K562 (cell line): ENCODE data around the gene KLHL25. TPM values are rescaled to one million over a fixed set of nuclear protein-coding genes. Genes with fewer than 3 reads are reported as not detected.

Source experiments
- CBX8 ChIP-seq: fragments of 200-600 bp; sonication (generic); IDR thresholded peaks from 2 replicates; pipeline ENCODE4 v1.6.1; 2012; ENCODE audit warnings: borderline replicate concordance, mixed run types, low read depth, mild to moderate bottlenecking, moderate library complexity, mixed read lengths, low read length, control low read depth, inconsistent platforms; ENCODE audit not compliant: poor library complexity, severe bottlenecking; ENCODE audit errors: extremely low read depth
- CEBPB ChIP-seq: fragments of 450-650 bp; IDR thresholded peaks from 2 replicates; pipeline ENCODE4 v1.6.1; 2016; ENCODE audit warnings: missing genetic modification characterization, missing compliant biosample characterization
- KAT2B ChIP-seq: IDR thresholded peaks from one replicate; pipeline ENCODE4 v1.6.1; 2012; ENCODE audit warnings: low read depth, mild to moderate bottlenecking, control low read depth, inconsistent platforms, low read length, moderate library complexity
- RB1 ChIP-seq: fragments of 450-650 bp; IDR thresholded peaks from 2 replicates; pipeline ENCODE4 v1.6.1; 2017; ENCODE audit warnings: low read depth, mild to moderate bottlenecking
- ZFP36 ChIP-seq: fragments of 150-350 bp; IDR thresholded peaks from 2 replicates; pipeline ENCODE4 v1.6.1; 2018; ENCODE audit warnings: low read length, low read depth; ENCODE audit not compliant: partially characterized antibody
- polyA plus RNA-seq, 8 experiments: library from polyadenylated mRNA; depleted of rRNA in 4 of 8; stranded (reverse) in 5 of 8; unstranded in 3 of 8; fragments of >200 nt; fragmentation: Nextera tagmentation in 2 of 8; fragmentation: Illumina TruSeq in 1 of 8; extraction: Ambion mirVana in 2 of 8; extraction: Trizol in 1 of 8; gene quantifications; 2 replicates each; pipeline versions ENCODE4 v1.2.1 to v1.2.3, GENCODE V29; 2011 to 2014; ENCODE audit warnings: inconsistent platforms in 1 of 8, missing spikeins in 1 of 8
- total RNA-seq, 7 experiments: library from RNA; depleted of rRNA in 6 of 7; stranded (reverse); fragments of >200 nt in 6 of 7; fragmentation: Illumina TruSeq in 2 of 7; extraction: Trizol in 2 of 7; gene quantifications; 2 replicates each; pipeline versions ENCODE4 v1.2.1 to v1.2.3, GENCODE V29; 2011 to 2021; ENCODE audit warnings: low replicate concordance in 1 of 7
- TF ChIP-seq, protein P1 (sequence below), 2 experiments: fragments of 450-650 bp; formaldehyde crosslinking in 1 of 2; IDR thresholded peaks; 2 replicates each; pipeline versions ENCODE4 v1.4.0 to v1.6.1; 2014 to 2020; ENCODE audit warnings: mild to moderate bottlenecking in 2 of 2, borderline replicate concordance in 1 of 2, low read depth in 1 of 2
- TF ChIP-seq, protein P2 (sequence below): fragments of 450-650 bp; IDR thresholded peaks from 2 replicates; pipeline ENCODE4 v1.6.1; 2017; ENCODE audit warnings: antibody characterized with exemption
- TF ChIP-seq, protein P3 (sequence below), 2 experiments: IDR thresholded peaks; 2 replicates each; pipeline ENCODE4 v1.6.1; 2011; ENCODE audit warnings: borderline replicate concordance in 1 of 2, control low read depth in 1 of 2, low read depth in 1 of 2, low read length in 1 of 2, mild to moderate bottlenecking in 1 of 2, mixed read lengths in 1 of 2, moderate library complexity in 1 of 2; ENCODE audit not compliant: insufficient read depth in 1 of 2, insufficient read length in 1 of 2, poor library complexity in 1 of 2, severe bottlenecking in 1 of 2; ENCODE audit errors: extremely low read depth in 1 of 2
- TF ChIP-seq, protein P4 (sequence below): fragments of 450-650 bp; IDR thresholded peaks from 2 replicates; pipeline ENCODE4 v1.7.0; 2016; ENCODE audit warnings: borderline replicate concordance

Gene KLHL25
- total and polyA plus RNA-seq, 9 of the 15 experiments (the other 6 are each of a cell fraction or from before 2014, with no cell fraction given) = 0.04 to 0.14 (median 0.10) TPM; not detected in 3

DNA sequence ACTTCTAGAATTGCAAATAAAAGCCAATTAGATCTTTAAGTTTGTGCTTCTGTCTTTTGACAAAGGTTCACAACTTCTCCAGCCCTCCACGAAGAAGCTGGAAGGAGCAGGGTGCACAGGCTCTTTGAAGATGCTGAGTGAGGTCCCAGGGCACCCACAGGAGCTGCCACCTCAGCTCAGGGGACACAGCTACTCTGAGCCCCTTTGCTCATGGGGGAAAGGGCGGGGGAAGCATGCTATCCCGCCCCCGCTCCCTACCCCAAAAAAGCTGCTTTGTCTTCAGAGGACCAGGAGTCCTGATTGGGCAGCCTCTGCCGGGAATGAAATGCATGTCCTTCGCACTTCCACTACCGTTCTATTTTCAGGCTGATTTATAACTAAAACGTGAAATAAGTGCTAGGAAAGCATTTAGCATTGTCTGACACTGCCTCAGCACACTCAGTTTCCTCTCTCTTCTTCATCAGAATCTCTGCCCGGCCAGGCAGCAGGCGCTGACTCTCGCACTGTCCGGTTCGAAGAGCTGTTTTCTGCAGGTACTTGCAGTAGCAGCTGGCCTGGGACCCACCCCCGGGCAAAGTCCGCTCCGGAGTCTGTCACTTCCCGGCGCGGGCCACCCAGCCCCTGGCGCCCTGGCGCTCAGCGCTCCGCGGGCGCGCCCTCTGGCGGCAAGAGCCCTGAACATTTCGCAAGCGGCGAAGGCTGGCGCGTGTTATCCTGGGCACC is 45.5 kb upstream of the KLHL25 start (continued):
- TF ChIP-seq, protein P1, sequence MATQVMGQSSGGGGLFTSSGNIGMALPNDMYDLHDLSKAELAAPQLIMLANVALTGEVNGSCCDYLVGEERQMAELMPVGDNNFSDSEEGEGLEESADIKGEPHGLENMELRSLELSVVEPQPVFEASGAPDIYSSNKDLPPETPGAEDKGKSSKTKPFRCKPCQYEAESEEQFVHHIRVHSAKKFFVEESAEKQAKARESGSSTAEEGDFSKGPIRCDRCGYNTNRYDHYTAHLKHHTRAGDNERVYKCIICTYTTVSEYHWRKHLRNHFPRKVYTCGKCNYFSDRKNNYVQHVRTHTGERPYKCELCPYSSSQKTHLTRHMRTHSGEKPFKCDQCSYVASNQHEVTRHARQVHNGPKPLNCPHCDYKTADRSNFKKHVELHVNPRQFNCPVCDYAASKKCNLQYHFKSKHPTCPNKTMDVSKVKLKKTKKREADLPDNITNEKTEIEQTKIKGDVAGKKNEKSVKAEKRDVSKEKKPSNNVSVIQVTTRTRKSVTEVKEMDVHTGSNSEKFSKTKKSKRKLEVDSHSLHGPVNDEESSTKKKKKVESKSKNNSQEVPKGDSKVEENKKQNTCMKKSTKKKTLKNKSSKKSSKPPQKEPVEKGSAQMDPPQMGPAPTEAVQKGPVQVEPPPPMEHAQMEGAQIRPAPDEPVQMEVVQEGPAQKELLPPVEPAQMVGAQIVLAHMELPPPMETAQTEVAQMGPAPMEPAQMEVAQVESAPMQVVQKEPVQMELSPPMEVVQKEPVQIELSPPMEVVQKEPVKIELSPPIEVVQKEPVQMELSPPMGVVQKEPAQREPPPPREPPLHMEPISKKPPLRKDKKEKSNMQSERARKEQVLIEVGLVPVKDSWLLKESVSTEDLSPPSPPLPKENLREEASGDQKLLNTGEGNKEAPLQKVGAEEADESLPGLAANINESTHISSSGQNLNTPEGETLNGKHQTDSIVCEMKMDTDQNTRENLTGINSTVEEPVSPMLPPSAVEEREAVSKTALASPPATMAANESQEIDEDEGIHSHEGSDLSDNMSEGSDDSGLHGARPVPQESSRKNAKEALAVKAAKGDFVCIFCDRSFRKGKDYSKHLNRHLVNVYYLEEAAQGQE (IDR thresholded peaks at IDR 0.05; ENCODE audit: borderline replicate concordance) = peak; percentile 60; the same call in 1 of the 2 replicates
- TF ChIP-seq, protein P1 (CRISPR knock-in tag; IDR thresholded peaks at IDR 0.05; ENCODE audit: low read depth) = no peak
- TF ChIP-seq, protein P2, sequence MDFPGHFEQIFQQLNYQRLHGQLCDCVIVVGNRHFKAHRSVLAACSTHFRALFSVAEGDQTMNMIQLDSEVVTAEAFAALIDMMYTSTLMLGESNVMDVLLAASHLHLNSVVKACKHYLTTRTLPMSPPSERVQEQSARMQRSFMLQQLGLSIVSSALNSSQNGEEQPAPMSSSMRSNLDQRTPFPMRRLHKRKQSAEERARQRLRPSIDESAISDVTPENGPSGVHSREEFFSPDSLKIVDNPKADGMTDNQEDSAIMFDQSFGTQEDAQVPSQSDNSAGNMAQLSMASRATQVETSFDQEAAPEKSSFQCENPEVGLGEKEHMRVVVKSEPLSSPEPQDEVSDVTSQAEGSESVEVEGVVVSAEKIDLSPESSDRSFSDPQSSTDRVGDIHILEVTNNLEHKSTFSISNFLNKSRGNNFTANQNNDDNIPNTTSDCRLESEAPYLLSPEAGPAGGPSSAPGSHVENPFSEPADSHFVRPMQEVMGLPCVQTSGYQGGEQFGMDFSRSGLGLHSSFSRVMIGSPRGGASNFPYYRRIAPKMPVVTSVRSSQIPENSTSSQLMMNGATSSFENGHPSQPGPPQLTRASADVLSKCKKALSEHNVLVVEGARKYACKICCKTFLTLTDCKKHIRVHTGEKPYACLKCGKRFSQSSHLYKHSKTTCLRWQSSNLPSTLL = no peak
- TF ChIP-seq CEBPB (tag) (peak; percentile 92), KAT2B (no peak), CBX8 (no peak), ZFP36 (no peak), RB1 (peak; percentile 88)
- TF ChIP-seq, protein P3, sequence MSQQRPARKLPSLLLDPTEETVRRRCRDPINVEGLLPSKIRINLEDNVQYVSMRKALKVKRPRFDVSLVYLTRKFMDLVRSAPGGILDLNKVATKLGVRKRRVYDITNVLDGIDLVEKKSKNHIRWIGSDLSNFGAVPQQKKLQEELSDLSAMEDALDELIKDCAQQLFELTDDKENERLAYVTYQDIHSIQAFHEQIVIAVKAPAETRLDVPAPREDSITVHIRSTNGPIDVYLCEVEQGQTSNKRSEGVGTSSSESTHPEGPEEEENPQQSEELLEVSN (IDR thresholded peaks at IDR 0.05; ENCODE audit: borderline replicate concordance in 1 of 2, extremely low read depth in 1 of 2, insufficient read depth in 1 of 2, insufficient read length in 1 of 2, low read depth in 1 of 2, low read length in 1 of 2, poor library complexity in 1 of 2, severe bottlenecking in 1 of 2) = peak in 1 of 2 experiments; percentile 60
- TF ChIP-seq, protein P4, sequence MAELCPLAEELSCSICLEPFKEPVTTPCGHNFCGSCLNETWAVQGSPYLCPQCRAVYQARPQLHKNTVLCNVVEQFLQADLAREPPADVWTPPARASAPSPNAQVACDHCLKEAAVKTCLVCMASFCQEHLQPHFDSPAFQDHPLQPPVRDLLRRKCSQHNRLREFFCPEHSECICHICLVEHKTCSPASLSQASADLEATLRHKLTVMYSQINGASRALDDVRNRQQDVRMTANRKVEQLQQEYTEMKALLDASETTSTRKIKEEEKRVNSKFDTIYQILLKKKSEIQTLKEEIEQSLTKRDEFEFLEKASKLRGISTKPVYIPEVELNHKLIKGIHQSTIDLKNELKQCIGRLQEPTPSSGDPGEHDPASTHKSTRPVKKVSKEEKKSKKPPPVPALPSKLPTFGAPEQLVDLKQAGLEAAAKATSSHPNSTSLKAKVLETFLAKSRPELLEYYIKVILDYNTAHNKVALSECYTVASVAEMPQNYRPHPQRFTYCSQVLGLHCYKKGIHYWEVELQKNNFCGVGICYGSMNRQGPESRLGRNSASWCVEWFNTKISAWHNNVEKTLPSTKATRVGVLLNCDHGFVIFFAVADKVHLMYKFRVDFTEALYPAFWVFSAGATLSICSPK = no peak
